HCT116 (cell line): Measurements from ENCODE around the gene C12orf57. TPM values are rescaled to one million over a fixed set of nuclear protein-coding genes. Genes with fewer than 3 reads are reported as not detected.

ENCODE experiments used
- ATAC-seq: fragments of 200-7000 bp; cut with Tn5 transposase; 2 replicates; pipeline ENCODE4 v1.9.1; 2020; ENCODE audit warnings: mild to moderate bottlenecking, moderate library complexity
- BruUV-seq: library from RNA; stranded (reverse); fragments of 400-500 nt; replicated peaks from 2 replicates; lab custom pipeline; 2021; lab: Mats Ljungman, UMichigan
- CTCF ChIA-PET: fragments of 300-600 bp; sonication (Branson Sonifier 250); formaldehyde crosslinking; loops from one replicate; lab custom pipeline; 2021; ENCODE audit warnings: antibody characterized with exemption; lab: Charles Lee
- POLR2A ChIA-PET: fragments of 300-600, 350-600 bp; sonication (Branson Sonifier 250); formaldehyde crosslinking; loops from one replicate; lab custom pipeline; 2021; ENCODE audit warnings: antibody characterized with exemption; lab: Charles Lee
- RAD21 ChIA-PET, 2 experiments: fragments of 300-600 bp; sonication (Branson Sonifier 250); formaldehyde crosslinking; loops; one replicate each; lab custom pipeline; 2023; ENCODE audit warnings: low total read pairs in 2 of 2; ENCODE audit not compliant: uncharacterized antibody in 2 of 2, unreplicated experiment in 2 of 2, low non-redundant PET in 1 of 2; lab: Charles Lee
- DNase-seq: peaks from one replicate; pipeline ENCODE4 v3.0.0-alpha.2; 2010; ENCODE audit warnings: low read depth, low spot score
- H2AFZ ChIP-seq: fragments of 200-600 bp; shearing (Covaris generic), sonication (generic); 2 replicates; pipeline ENCODE4 v1.6.1; 2017; ENCODE audit warnings: low read depth, mixed run types, mixed read lengths, antibody characterized with exemption, low read length; ENCODE audit not compliant: poor library complexity, severe bottlenecking
- H3K27ac ChIP-seq: 2 replicates; pipeline ENCODE4 v1.5.1; 2012; ENCODE audit warnings: low read depth, low read length
- H3K27me3 ChIP-seq: fragments of 200-600 bp; sonication (generic); 2 replicates; pipeline ENCODE4 v1.6.1; 2016; ENCODE audit warnings: mixed run types, low read length, mixed read lengths; ENCODE audit not compliant: insufficient read depth
- H3K36me3 ChIP-seq, 2 experiments: fragments of 200-500 bp in 1 of 2; fragments of 200-600 bp in 1 of 2; sonication (Bioruptor generic) in 1 of 2; sonication (generic) in 1 of 2; 2 replicates each; pipeline versions ENCODE4 v1.5.1 to v1.6.1; 2014 to 2016; ENCODE audit warnings: low read length in 2 of 2, inconsistent platforms in 1 of 2, mixed read lengths in 1 of 2, mixed run types in 1 of 2; ENCODE audit not compliant: insufficient read depth in 2 of 2, control insufficient read depth in 1 of 2
- H3K4me1 ChIP-seq, 2 experiments: fragments of 200-600 bp in 1 of 2; sonication (generic) in 1 of 2; 2 replicates each; pipeline versions ENCODE4 v1.5.1 to v1.6.1; 2012 to 2017; ENCODE audit warnings: low read length in 2 of 2, inconsistent platforms in 1 of 2, mild to moderate bottlenecking in 1 of 2, mixed read lengths in 1 of 2, mixed run types in 1 of 2, moderate library complexity in 1 of 2; ENCODE audit not compliant: insufficient read depth in 2 of 2, control insufficient read depth in 1 of 2
- H3K4me2 ChIP-seq: fragments of 200-600 bp; sonication (generic); 2 replicates; pipeline ENCODE4 v1.6.1; 2017; ENCODE audit warnings: mixed run types, low read length, mixed read lengths
- H3K4me3 ChIP-seq, 2 experiments: fragments of 200-600 bp in 1 of 2; sonication (generic) in 1 of 2; replicated peaks in 1 of 2; 2 replicates each; pipeline ENCODE4 v1.5.1; 2011 to 2016; ENCODE audit warnings: low read length in 2 of 2, control low read depth in 1 of 2, low read depth in 1 of 2, mild to moderate bottlenecking in 1 of 2, mixed read lengths in 1 of 2, mixed run types in 1 of 2
- H3K79me2 ChIP-seq: fragments of 200-600 bp; sonication (generic); 2 replicates; pipeline ENCODE4 v1.6.1; 2017; ENCODE audit warnings: mild to moderate bottlenecking, mixed run types, low read length, moderate library complexity, mixed read lengths; ENCODE audit not compliant: insufficient read depth
- H3K9ac ChIP-seq: fragments of 200-600 bp; sonication (generic); 2 replicates; pipeline ENCODE4 v1.6.1; 2016; ENCODE audit warnings: low read length, mixed read lengths
- H3K9me2 ChIP-seq: fragments of 200-600 bp; sonication (generic), shearing (Covaris generic); 2 replicates; pipeline ENCODE4 v1.6.1; 2017; ENCODE audit warnings: mixed run types, mild to moderate bottlenecking, moderate library complexity; ENCODE audit not compliant: insufficient read depth
- H3K9me3 ChIP-seq, 2 experiments: fragments of 200-500 bp in 1 of 2; fragments of 200-600 bp in 1 of 2; sonication (Bioruptor generic) in 1 of 2; sonication (generic) in 1 of 2; 2 replicates each; pipeline ENCODE4 v1.6.1; 2014 to 2017; ENCODE audit warnings: low read length in 2 of 2, mixed read lengths in 2 of 2, inconsistent platforms in 1 of 2, low read depth in 1 of 2, mild to moderate bottlenecking in 1 of 2, mixed run types in 1 of 2, moderate library complexity in 1 of 2; ENCODE audit not compliant: control insufficient read depth in 1 of 2, insufficient read depth in 1 of 2
- H4K20me1 ChIP-seq: fragments of 200-600 bp; sonication (generic), shearing (Covaris generic); 2 replicates; pipeline ENCODE4 v1.6.1; 2017; ENCODE audit warnings: mixed run types, mild to moderate bottlenecking, moderate library complexity; ENCODE audit not compliant: insufficient read depth
- CBX3 ChIP-seq: IDR thresholded peaks from 2 replicates; pipeline ENCODE4 v1.6.1; 2012; ENCODE audit warnings: low read depth
- CEBPB ChIP-seq: IDR thresholded peaks from 2 replicates; pipeline ENCODE4 v1.6.1; 2012; ENCODE audit warnings: low read depth
- ELF1 ChIP-seq: IDR thresholded peaks from 2 replicates; pipeline ENCODE4 v1.6.1; 2012; ENCODE audit warnings: low read depth, borderline replicate concordance
- EZH2 ChIP-seq: fragments of 200-600 bp; sonication (generic); IDR thresholded peaks from 2 replicates; pipeline ENCODE4 v1.6.1; 2017; ENCODE audit warnings: antibody characterized with exemption, mixed run types
- EZH2phosphoT487 ChIP-seq: fragments of 200-600 bp; IDR thresholded peaks from 2 replicates; pipeline ENCODE4 v1.6.1; 2018; ENCODE audit warnings: antibody characterized with exemption, borderline replicate concordance
- FOSL1 ChIP-seq: IDR thresholded peaks from 2 replicates; pipeline ENCODE4 v1.6.1; 2012; ENCODE audit warnings: low read depth
- JUND ChIP-seq: IDR thresholded peaks from 2 replicates; pipeline ENCODE4 v1.6.1; 2012
- POLR2A ChIP-seq: IDR thresholded peaks from 2 replicates; pipeline ENCODE4 v1.7.0; 2011; ENCODE audit warnings: borderline replicate concordance; ENCODE audit not compliant: insufficient read depth, insufficient read length; ENCODE audit errors: extremely low read depth
- POLR2AphosphoS5 ChIP-seq: IDR thresholded peaks from 2 replicates; pipeline ENCODE4 v1.6.1; 2011; ENCODE audit warnings: mild to moderate bottlenecking, low read depth, low read length, moderate library complexity
- TCF7L2 ChIP-seq: IDR thresholded peaks from 2 replicates; pipeline ENCODE4 v1.7.0; 2011; ENCODE audit warnings: borderline replicate concordance, inconsistent platforms; ENCODE audit not compliant: insufficient read depth, insufficient read length; ENCODE audit errors: extremely low read depth
- ZFX ChIP-seq: fragments of 450-650 bp; IDR thresholded peaks from 2 replicates; pipeline ENCODE4 v1.6.1; 2017
- ZNF274 ChIP-seq: fragments of 200-500 bp; sonication (Bioruptor generic); IDR thresholded peaks from 2 replicates; pipeline ENCODE4 v1.6.1; 2014; ENCODE audit warnings: mild to moderate bottlenecking, low read depth, low read length, inconsistent platforms
- intact Hi-C: fragments of 100-400 bp; cut with micrococcal nuclease; formaldehyde crosslinking; loops from 2 replicates; pipeline ENCODE4 v1.10.0; 2022
- total RNA-seq: library from RNA; stranded (reverse); gene quantifications from one replicate; pipeline ENCODE4 v1.2.1, GENCODE V29; 2021; ENCODE audit not compliant: unreplicated experiment
- TF ChIP-seq, protein P1 (sequence below): IDR thresholded peaks from 2 replicates; pipeline ENCODE4 v1.6.1; 2012; ENCODE audit warnings: low read depth
- TF ChIP-seq, protein P2 (sequence below): IDR thresholded peaks from 2 replicates; pipeline ENCODE4 v1.6.1; 2012

C12orf57 gene
- total RNA-seq, 1 experiment from 2014 or later, result 202 TPM

DNA sequence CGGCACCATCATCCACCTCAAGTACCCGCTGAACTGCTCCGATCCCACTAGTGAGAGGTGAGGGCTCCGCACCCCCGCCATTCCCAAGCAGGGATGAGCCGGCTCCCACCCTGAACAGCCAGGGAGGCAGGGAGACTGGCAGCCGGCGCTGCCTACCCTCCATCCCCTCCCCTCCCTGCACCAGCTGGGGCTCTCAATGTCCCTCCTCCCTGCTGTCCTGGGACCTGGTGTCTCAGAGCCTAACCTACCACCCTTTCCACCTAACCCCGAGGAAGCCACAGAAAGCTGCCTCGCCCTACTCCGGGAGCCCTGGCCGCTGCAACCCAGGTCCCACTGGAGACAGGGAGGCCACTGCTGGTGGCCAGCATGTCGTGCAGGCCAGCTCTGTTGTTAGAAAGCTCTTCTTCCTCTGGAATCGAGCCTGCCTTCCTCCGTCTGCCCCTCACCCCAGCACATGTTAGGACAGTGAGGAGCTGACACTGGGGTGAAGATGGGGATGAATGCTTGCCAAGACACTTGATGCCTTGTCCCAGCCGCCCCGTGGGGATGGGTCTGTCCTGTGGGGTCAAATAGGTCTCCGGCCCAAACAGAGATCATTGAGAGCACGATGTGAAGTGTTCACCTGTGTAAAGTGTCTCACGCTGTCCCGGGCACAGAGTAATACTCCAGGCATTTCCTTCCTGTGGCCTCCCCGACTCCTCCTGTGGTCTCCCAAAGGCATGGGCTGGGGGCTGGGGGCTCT lies 8.5 kb downstream of the C12orf57 start:
- ATAC-seq (no peak), DNase-seq (no peak)
- Histone ChIP-seq H3K9ac (no peak overlapping the region), H3K27ac (no peak overlapping the region), H3K4me3 (no peak overlapping the region), H3K9me2 (no peaks in the 10 kb centered on the region), H3K9me3 (no peaks in the 10 kb centered on the region), H3K27me3 (no peaks in the 10 kb centered on the region), H3K4me2 (no peak overlapping the region), H4K20me1 (no peaks in the 10 kb centered on the region), H3K79me2 (no peaks in the 10 kb centered on the region; the same call in 1 of the 2 replicates), H3K4me1 (peaks cover 8 to 23% of the 10 kb centered on the region in 2 experiments), H2AFZ (no peak overlapping the region), H3K36me3 (no peaks in the 10 kb centered on the region)
- POLR2A ChIA-PET, result no interaction called here
- CTCF ChIA-PET, result interaction anchor here (0.8 kb wide), 1 partner anchor 13 kb away, joined by 3 read pairs; no protein-coding TSS in a partner anchor
- BruUV-seq, result no TSS peak
- intact Hi-C loops, result no loop called here
- TF ChIP-seq ZNF274 (no peak), JUND (no peak), EZH2phosphoT487 (no peak), FOSL1 (no peak), ZFX (no peak), POLR2AphosphoS5 (no peak), CBX3 (no peak), ELF1 (no peak), CEBPB (no peak), TCF7L2 (no peak), POLR2A (no peak), EZH2 (no peak)
- TF ChIP-seq, protein P1, sequence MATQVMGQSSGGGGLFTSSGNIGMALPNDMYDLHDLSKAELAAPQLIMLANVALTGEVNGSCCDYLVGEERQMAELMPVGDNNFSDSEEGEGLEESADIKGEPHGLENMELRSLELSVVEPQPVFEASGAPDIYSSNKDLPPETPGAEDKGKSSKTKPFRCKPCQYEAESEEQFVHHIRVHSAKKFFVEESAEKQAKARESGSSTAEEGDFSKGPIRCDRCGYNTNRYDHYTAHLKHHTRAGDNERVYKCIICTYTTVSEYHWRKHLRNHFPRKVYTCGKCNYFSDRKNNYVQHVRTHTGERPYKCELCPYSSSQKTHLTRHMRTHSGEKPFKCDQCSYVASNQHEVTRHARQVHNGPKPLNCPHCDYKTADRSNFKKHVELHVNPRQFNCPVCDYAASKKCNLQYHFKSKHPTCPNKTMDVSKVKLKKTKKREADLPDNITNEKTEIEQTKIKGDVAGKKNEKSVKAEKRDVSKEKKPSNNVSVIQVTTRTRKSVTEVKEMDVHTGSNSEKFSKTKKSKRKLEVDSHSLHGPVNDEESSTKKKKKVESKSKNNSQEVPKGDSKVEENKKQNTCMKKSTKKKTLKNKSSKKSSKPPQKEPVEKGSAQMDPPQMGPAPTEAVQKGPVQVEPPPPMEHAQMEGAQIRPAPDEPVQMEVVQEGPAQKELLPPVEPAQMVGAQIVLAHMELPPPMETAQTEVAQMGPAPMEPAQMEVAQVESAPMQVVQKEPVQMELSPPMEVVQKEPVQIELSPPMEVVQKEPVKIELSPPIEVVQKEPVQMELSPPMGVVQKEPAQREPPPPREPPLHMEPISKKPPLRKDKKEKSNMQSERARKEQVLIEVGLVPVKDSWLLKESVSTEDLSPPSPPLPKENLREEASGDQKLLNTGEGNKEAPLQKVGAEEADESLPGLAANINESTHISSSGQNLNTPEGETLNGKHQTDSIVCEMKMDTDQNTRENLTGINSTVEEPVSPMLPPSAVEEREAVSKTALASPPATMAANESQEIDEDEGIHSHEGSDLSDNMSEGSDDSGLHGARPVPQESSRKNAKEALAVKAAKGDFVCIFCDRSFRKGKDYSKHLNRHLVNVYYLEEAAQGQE, result no peak
- TF ChIP-seq, protein P2, sequence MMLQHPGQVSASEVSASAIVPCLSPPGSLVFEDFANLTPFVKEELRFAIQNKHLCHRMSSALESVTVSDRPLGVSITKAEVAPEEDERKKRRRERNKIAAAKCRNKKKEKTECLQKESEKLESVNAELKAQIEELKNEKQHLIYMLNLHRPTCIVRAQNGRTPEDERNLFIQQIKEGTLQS, result no peak
- RAD21 ChIA-PET, result no interaction called here
